Tibial nerve (tissue), 4 donors: ENCODE results near the gene CTPS2. TPM values are rescaled to one million over a fixed set of nuclear protein-coding genes. Genes with fewer than 3 reads are reported as not detected.
"Not testable (repeated sequence)": the region's sequence is repeated elsewhere in the genome, so short reads cannot be mapped to it uniquely, and the experiment has no call there.

ENCODE experiments used
- DNase-seq, 2 donors: peaks; one replicate each; pipeline ENCODE4 v3.0.0-alpha.2; 2019; ENCODE audit warnings: low spot score in 2 of 2
- H3K27ac ChIP-seq, 4 donors: fragments of 200-600 bp; sonication (generic) in 3 of 4; one replicate each; pipeline ENCODE4 v1.5.1; 2017 to 2019; ENCODE audit warnings: mild to moderate bottlenecking in 1 of 4
- H3K27me3 ChIP-seq, 2 donors: fragments of 200-600 bp; sonication (generic) in 1 of 2; one replicate each; pipeline versions ENCODE4 v1.5.1 to v1.6.0; 2017 to 2019
- H3K36me3 ChIP-seq, 3 donors: fragments of 200-600 bp; sonication (generic); one replicate each; pipeline ENCODE4 v1.5.1; 2018 to 2019
- H3K4me1 ChIP-seq, 4 donors: fragments of 200-600 bp; sonication (generic) in 3 of 4; one replicate each; pipeline ENCODE4 v1.5.1; 2017 to 2019
- H3K4me3 ChIP-seq, 4 donors: fragments of 200-600 bp; sonication (generic) in 3 of 4; one replicate each; pipeline ENCODE4 v1.5.1; 2017 to 2019; ENCODE audit warnings: mild to moderate bottlenecking in 1 of 4, moderate library complexity in 1 of 4
- H3K9me3 ChIP-seq, 4 donors: fragments of 200-600 bp; sonication (generic) in 3 of 4; one replicate each; pipeline ENCODE4 v1.5.1; 2017 to 2019
- EP300 ChIP-seq, 2 donors: sonication (generic); formaldehyde crosslinking; IDR thresholded peaks; one replicate each; pipeline ENCODE4 v1.6.1; 2017; ENCODE audit warnings: antibody characterized with exemption in 2 of 2, mild to moderate bottlenecking in 1 of 2
- POLR2A ChIP-seq, 2 donors: fragments of 450-650 bp; IDR thresholded peaks; one replicate each; pipeline ENCODE4 v1.6.1; 2017; ENCODE audit warnings: antibody characterized with exemption in 2 of 2, mild to moderate bottlenecking in 2 of 2, moderate library complexity in 2 of 2
- WGBS, 2 donors: methylation state at CpG; one replicate each; pipeline ENCODE4 v1.1.5; 2018; 5-methylcytosine and 5-hydroxymethylcytosine counted together
- total RNA-seq, 4 donors: library from RNA; depleted of rRNA; stranded (reverse); fragments of >200 nt; gene quantifications; one replicate each; pipeline ENCODE4 v1.1.0, GENCODE V29; 2016
- TF ChIP-seq, protein P1 (sequence below), 5 experiments: fragments of 200-600 bp in 3 of 5; fragments of 450-650 bp in 2 of 5; sonication (generic) in 3 of 5; IDR thresholded peaks; one replicate each; pipeline ENCODE4 v1.5.1; 2016 to 2019; ENCODE audit warnings: antibody characterized with exemption in 5 of 5, mild to moderate bottlenecking in 3 of 5, moderate library complexity in 2 of 5

The CTPS2 gene
- total RNA-seq, 4 donors from 2014 or later = 15.9 to 27.5 (median 18.7) TPM

DNA sequence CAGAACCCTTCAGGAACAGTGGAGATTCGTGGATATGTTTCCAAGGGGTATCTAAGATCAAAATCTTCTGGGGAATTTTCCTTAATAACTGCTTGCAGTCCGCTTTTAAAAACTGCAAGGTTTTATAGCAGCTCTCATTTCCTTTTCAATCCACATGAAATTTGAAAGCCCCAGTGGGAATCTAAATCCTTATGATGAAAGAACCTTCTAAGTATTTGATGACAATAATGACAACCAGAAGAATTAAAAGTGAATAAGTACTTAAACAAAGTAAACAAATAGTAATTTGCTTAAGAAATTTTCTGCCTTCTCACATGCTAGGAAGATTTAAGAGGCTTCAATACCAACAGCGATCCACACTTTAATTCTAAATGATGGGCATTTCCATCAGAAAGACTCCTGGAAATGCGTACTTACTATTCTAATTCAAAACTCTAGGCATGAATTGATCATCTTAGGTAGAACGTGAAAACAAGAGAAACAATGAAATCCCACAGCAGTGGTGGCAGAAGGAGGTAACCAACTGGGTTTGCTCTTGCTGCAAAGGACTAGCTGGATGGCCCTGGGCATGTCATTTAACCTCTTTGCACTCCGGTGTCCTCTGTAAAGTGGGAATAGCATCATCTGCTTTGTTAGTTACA is 100.1 kb downstream of the CTPS2 start:
- H3K9me3 ChIP-seq = no peaks in the 10 kb centered on the region
- no peaks in the 10 kb centered on the region for H3K27me3 ChIP-seq
- TF ChIP-seq POLR2A (IDR thresholded peaks at IDR 0.05) (no peak), EP300 (IDR thresholded peaks at IDR 0.05) (no peak)
- TF ChIP-seq, protein P1, sequence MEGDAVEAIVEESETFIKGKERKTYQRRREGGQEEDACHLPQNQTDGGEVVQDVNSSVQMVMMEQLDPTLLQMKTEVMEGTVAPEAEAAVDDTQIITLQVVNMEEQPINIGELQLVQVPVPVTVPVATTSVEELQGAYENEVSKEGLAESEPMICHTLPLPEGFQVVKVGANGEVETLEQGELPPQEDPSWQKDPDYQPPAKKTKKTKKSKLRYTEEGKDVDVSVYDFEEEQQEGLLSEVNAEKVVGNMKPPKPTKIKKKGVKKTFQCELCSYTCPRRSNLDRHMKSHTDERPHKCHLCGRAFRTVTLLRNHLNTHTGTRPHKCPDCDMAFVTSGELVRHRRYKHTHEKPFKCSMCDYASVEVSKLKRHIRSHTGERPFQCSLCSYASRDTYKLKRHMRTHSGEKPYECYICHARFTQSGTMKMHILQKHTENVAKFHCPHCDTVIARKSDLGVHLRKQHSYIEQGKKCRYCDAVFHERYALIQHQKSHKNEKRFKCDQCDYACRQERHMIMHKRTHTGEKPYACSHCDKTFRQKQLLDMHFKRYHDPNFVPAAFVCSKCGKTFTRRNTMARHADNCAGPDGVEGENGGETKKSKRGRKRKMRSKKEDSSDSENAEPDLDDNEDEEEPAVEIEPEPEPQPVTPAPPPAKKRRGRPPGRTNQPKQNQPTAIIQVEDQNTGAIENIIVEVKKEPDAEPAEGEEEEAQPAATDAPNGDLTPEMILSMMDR (IDR thresholded peaks at IDR 0.05) = no peak
- H3K27ac ChIP-seq = no peak overlapping the region
- peaks cover 0 to 49% (median 0%) of the 10 kb centered on the region in 3 donors for H3K36me3 ChIP-seq
- H3K4me3 ChIP-seq = no peak overlapping the region
- WGBS, 2 donors = 51 to 77% methylated on average over 6 of the region's 6 CpGs
- no peaks in the 10 kb centered on the region for H3K4me1 ChIP-seq
- DNase-seq = no peak

DNA sequence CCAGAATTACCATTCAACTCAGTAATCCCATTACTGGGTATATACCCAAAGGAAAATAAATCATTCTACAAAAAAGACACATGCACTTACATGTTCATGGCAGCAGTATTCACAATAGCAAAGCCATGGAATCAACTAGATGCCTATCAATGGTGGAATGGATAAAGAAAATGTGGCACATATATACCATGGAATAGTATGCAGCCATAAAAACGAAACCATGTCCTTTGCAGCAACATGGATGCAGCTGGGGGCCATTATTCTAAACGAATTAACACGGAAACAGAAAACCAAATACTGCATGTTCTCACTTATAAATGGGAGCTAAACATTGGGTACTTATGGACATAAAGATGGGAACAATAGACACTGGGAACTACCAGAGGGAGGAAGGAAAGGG is 101.8 kb downstream of the CTPS2 start:
- WGBS, 2 donors = 89 to 95% methylated on average over 3 of the region's 3 CpGs
- peaks cover 0 to 42% (median 0%) of the 10 kb centered on the region in 3 donors for H3K36me3 ChIP-seq

DNA sequence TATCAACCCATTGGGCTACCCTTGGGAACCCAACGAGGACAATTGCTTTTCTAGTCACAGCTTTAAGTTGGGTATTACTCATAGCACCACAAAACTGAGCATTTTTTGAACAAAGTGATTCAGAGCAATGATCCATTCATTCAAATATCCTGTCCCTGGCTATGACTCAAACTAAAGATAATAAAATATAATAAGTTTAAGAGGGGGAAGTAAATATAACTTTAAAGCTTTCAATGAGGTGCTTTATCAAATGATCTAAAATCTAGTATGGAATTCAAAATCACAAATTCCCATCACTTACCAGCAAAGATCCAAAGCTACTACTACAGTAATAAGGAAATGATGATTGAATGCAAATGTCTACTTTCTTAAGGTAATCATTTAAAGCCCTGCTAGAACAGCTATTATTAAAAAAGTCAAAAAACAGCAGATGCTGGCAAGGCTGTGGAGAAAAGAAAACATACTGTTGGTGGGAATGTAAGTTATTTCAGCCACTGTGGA is 102.3 kb downstream of the CTPS2 start:
- no peaks in the 10 kb centered on the region for H3K9me3 ChIP-seq
- peaks cover 0 to 37% (median 0%) of the 10 kb centered on the region in 3 donors for H3K36me3 ChIP-seq
- no peaks in the 10 kb centered on the region for H3K4me1 ChIP-seq
- DNase-seq = no peak
- H3K27ac ChIP-seq = no peak overlapping the region
- 67 to 80% methylated on average over 1 of the region's 1 CpG for WGBS, 2 donors
- TF ChIP-seq EP300 (IDR thresholded peaks at IDR 0.05) (no peak), POLR2A (IDR thresholded peaks at IDR 0.05) (no peak)
- TF ChIP-seq, protein P1 (IDR thresholded peaks at IDR 0.05) = no peak
- no peaks in the 10 kb centered on the region for H3K27me3 ChIP-seq
- no peak overlapping the region for H3K4me3 ChIP-seq

More for the DNA sequence above, 101.8 kb downstream of the CTPS2 start:
- H3K4me3 ChIP-seq, H3K9me3 ChIP-seq, H3K4me1 ChIP-seq, H3K27ac ChIP-seq, H3K27me3 ChIP-seq, DNase-seq: not testable (repeated sequence)

GRCh38 chrX:16606142-16606720 is 106.2 kb downstream of the CTPS2 start:
- Histone ChIP-seq H3K4me3 (no peak overlapping the region), H3K27ac (no peak overlapping the region), H3K27me3 (no peaks in the 10 kb centered on the region), H3K4me1 (no peaks in the 10 kb centered on the region), H3K9me3 (no peaks in the 10 kb centered on the region), H3K36me3 (peaks cover 0 to 14% (median 0%) of the 10 kb centered on the region in 3 donors)
- DNase-seq = no peak
- no peak for TF ChIP-seq POLR2A (IDR thresholded peaks at IDR 0.05)
- no peak for TF ChIP-seq EP300 (IDR thresholded peaks at IDR 0.05)
- TF ChIP-seq, protein P1 (IDR thresholded peaks at IDR 0.05) = no peak
- WGBS, 2 donors = 83 to 91% methylated on average over 4 of the region's 4 CpGs

GRCh38 chrX:16604337-16604736 is 108.1 kb downstream of the CTPS2 start:
- Histone ChIP-seq H3K4me1 (no peaks in the 10 kb centered on the region), H3K27ac (peak overlapping the region in 1 of 4 donors; percentile 29), H3K36me3 (peaks cover 0 to 12% (median 0%) of the 10 kb centered on the region in 3 donors), H3K4me3 (no peak overlapping the region), H3K9me3 (no peaks in the 10 kb centered on the region), H3K27me3 (no peaks in the 10 kb centered on the region)
- TF ChIP-seq, protein P1 (IDR thresholded peaks at IDR 0.05) = no peak
- TF ChIP-seq POLR2A (IDR thresholded peaks at IDR 0.05) (no peak), EP300 (IDR thresholded peaks at IDR 0.05) (no peak)
- 53 to 74% methylated on average over 2 of the region's 2 CpGs for WGBS, 2 donors
- no peak for DNase-seq
